ENCODE measurements around the gene MYO5C.

DNA sequence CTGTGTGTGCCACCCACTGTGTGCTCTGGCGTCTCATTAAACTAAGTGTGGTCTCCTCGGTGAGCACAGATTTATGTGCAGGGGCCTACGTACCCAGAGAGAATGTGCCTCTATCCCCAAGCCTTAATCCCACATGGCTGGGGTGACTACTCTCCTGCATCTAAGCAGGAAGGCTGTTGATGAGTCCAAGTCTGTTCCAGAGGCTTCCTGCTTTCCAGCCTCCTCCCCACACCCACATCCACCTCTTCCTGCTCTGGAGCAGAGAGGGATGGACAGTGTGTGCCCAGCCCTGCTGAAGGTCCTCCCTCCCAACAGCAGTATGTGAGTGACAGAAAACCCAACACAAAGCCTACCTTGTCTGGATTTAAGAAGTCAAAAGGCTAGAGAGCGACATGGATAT, 144.3 kb downstream of the MYO5C start:
- TF ChIP-seq, protein P1, sequence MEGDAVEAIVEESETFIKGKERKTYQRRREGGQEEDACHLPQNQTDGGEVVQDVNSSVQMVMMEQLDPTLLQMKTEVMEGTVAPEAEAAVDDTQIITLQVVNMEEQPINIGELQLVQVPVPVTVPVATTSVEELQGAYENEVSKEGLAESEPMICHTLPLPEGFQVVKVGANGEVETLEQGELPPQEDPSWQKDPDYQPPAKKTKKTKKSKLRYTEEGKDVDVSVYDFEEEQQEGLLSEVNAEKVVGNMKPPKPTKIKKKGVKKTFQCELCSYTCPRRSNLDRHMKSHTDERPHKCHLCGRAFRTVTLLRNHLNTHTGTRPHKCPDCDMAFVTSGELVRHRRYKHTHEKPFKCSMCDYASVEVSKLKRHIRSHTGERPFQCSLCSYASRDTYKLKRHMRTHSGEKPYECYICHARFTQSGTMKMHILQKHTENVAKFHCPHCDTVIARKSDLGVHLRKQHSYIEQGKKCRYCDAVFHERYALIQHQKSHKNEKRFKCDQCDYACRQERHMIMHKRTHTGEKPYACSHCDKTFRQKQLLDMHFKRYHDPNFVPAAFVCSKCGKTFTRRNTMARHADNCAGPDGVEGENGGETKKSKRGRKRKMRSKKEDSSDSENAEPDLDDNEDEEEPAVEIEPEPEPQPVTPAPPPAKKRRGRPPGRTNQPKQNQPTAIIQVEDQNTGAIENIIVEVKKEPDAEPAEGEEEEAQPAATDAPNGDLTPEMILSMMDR (optimal IDR thresholded peaks at IDR 0.05 in 1 of 3, IDR thresholded peaks at IDR 0.05 in 1 of 3, conservative IDR thresholded peaks at IDR 0.05 in 1 of 3; ENCODE audit: extremely low read depth in 1 of 3, insufficient read depth in 2 of 3, low read length in 3 of 3): no peak
- no peak for TF ChIP-seq EZH2 (IDR thresholded peaks at IDR 0.05; ENCODE audit: low read length)

Data from keratinocyte (primary cell).